Measurements from ENCODE around the gene BBS9. TPM values are rescaled to one million over a fixed set of nuclear protein-coding genes. Genes with fewer than 3 reads are reported as not detected.

Gene BBS9
- total and polyA plus RNA-seq, 7 donors: 2.4 to 36.6 (median 30.5) TPM

DNA sequence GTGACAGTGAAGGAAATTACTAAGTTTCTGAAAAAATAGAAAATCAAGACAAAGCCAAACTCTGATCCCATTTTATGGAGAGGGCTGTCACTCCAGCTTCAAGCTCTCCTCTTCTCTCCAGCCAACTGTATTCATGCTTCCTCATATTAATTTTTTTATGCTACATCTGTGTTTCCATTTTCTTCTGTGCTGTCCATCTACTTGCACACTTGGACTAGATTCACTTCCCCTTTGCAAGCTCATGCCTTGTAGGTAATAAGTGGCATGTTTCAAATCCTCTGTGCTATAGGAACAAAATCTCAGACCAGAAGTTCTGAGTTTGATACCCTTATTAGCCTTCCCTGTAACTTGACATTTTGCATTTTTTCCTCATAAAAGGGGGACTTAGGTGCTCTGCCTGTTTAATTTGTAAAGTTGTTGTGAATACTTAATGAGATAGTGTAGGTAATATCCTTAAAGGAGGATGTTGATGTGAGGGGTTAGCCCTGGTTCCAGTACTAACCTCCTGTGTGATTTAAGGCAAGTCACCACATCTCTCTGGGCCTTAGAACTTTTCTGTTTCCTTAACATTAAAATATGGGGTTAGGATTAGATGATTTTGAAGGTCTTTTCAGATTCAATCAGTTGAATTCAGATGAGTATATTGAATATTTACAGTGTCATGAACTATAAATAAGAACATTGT is 358.8 kb downstream of the BBS9 start:
- TF ChIP-seq EP300 (IDR thresholded peaks at IDR 0.05): no peak
- TF ChIP-seq POLR2A (IDR thresholded peaks at IDR 0.05): no peak
- TF ChIP-seq POLR2AphosphoS5 (IDR thresholded peaks at IDR 0.05): no peak
- TF ChIP-seq, protein P1, sequence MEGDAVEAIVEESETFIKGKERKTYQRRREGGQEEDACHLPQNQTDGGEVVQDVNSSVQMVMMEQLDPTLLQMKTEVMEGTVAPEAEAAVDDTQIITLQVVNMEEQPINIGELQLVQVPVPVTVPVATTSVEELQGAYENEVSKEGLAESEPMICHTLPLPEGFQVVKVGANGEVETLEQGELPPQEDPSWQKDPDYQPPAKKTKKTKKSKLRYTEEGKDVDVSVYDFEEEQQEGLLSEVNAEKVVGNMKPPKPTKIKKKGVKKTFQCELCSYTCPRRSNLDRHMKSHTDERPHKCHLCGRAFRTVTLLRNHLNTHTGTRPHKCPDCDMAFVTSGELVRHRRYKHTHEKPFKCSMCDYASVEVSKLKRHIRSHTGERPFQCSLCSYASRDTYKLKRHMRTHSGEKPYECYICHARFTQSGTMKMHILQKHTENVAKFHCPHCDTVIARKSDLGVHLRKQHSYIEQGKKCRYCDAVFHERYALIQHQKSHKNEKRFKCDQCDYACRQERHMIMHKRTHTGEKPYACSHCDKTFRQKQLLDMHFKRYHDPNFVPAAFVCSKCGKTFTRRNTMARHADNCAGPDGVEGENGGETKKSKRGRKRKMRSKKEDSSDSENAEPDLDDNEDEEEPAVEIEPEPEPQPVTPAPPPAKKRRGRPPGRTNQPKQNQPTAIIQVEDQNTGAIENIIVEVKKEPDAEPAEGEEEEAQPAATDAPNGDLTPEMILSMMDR (IDR thresholded peaks at IDR 0.05): no peak
- H3K27me3 ChIP-seq: no peaks in the 10 kb centered on the region
- H3K27ac ChIP-seq: no peak overlapping the region
- H3K4me3 ChIP-seq: no peak overlapping the region
- H3K4me1 ChIP-seq: no peaks in the 10 kb centered on the region
- intact Hi-C loops (cut with DNase I): no loop called here
- H3K36me3 ChIP-seq: peaks cover 0 to 5% (median 0%) of the 10 kb centered on the region in 4 donors
- H3K9me3 ChIP-seq: no peaks in the 10 kb centered on the region
- no peak for DNase-seq

DNA sequence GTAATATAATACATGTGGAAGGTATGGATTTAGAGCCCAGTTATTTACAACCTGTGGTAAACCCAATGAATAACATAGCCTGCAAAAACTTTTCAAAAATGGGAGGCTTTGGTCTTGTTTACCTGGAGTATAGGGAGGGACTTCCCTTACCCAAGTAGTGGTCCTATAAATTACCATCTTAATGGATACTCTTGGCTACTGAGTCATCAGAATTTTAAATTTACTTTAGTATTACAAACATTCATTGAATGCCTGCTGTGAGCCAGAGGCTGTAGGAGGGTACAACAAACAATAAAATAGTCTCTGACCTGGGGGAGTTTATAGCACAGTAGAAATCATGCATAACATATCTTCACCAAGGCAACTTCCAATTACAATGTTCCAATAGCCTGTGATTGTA is 365.1 kb downstream of the BBS9 start:
- Histone ChIP-seq H3K9me3 (no peaks in the 10 kb centered on the region), H3K36me3 (no peaks in the 10 kb centered on the region), H3K4me3 (no peak overlapping the region), H3K27me3 (no peaks in the 10 kb centered on the region), H3K4me1 (peaks cover 0 to 16% (median 10%) of the 10 kb centered on the region in 4 donors), H3K27ac (no peak overlapping the region)
- intact Hi-C loops (cut with DNase I): no loop called here
- no peak for DNase-seq
- TF ChIP-seq POLR2AphosphoS5 (IDR thresholded peaks at IDR 0.05): no peak
- TF ChIP-seq, protein P1 (IDR thresholded peaks at IDR 0.05): no peak
- no peak for TF ChIP-seq EP300 (IDR thresholded peaks at IDR 0.05)
- no peak for TF ChIP-seq POLR2A (IDR thresholded peaks at IDR 0.05)

- H3K4me1 ChIP-seq: peaks cover 0 to 18% (median 10%) of the 10 kb centered on the region in 4 donors
- H3K9me3 ChIP-seq: no peaks in the 10 kb centered on the region
- intact Hi-C loops (cut with DNase I): no loop called here
- H3K27ac ChIP-seq: no peak overlapping the region
- H3K4me3 ChIP-seq: no peak overlapping the region
- TF ChIP-seq, protein P1 (IDR thresholded peaks at IDR 0.05): no peak
- no peak for TF ChIP-seq EP300 (IDR thresholded peaks at IDR 0.05)
- TF ChIP-seq POLR2AphosphoS5 (IDR thresholded peaks at IDR 0.05): no peak
- TF ChIP-seq POLR2A (IDR thresholded peaks at IDR 0.05): no peak
- no peaks in the 10 kb centered on the region for H3K36me3 ChIP-seq
- WGBS, 2 donors: 82 to 87% methylated on average over 5 of the region's 5 CpGs
- no peak for DNase-seq
- H3K27me3 ChIP-seq: no peaks in the 10 kb centered on the region
These were observed 365.8 kb downstream of the BBS9 start for GRCh38 chr7:33495207-33495606.

DNA sequence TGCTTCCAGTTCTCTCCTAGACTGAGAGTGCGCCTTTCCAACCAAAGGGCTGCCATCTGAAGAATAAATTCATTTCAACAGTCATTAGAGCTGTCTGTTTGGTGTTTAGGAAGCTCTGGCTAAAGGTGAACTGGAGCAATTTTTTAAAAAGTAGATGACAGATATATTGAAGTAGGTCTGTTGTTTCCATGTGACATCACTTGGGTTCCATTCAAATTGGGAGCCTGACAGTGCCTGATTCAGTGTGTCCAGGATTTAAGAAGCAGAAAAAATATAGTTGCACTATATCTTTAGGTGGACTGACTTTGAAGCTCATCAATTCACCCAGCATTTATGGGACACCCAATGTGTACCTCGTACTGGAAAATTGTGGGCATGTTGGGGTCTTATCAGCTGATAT is 367.7 kb downstream of the BBS9 start:
- no peaks in the 10 kb centered on the region for H3K36me3 ChIP-seq
- DNase-seq: no peak
- H3K4me3 ChIP-seq: no peak overlapping the region
- no peak overlapping the region for H3K27ac ChIP-seq
- peaks cover 0 to 29% (median 13%) of the 10 kb centered on the region in 4 donors for H3K4me1 ChIP-seq
- no peak for TF ChIP-seq EP300 (IDR thresholded peaks at IDR 0.05)
- TF ChIP-seq, protein P1 (IDR thresholded peaks at IDR 0.05): no peak
- no peak for TF ChIP-seq POLR2AphosphoS5 (IDR thresholded peaks at IDR 0.05)
- no peak for TF ChIP-seq POLR2A (IDR thresholded peaks at IDR 0.05)
- intact Hi-C loops (cut with DNase I): no loop called here
- no peaks in the 10 kb centered on the region for H3K9me3 ChIP-seq
- H3K27me3 ChIP-seq: no peaks in the 10 kb centered on the region
- 92 to 96% methylated on average over 2 of the region's 2 CpGs for WGBS, 2 donors
